Neural cell (in vitro differentiated cells): Measurements from ENCODE around the gene C10orf62. TPM values are rescaled to one million over a fixed set of nuclear protein-coding genes. Genes with fewer than 3 reads are reported as not detected.

Experiments used
- H2AFZ ChIP-seq: fragments of 200-600, 300-800 bp; sonication (generic), shearing (Covaris generic); 2 replicates; pipeline ENCODE4 v1.6.0; 2014; ENCODE audit warnings: low read depth, mild to moderate bottlenecking, antibody characterized with exemption, low read length, moderate library complexity
- H3F3A ChIP-seq: fragments of 200-600 bp; shearing (Covaris generic); 2 replicates; pipeline ENCODE4 v1.6.1; 2016; ENCODE audit warnings: mild to moderate bottlenecking, moderate library complexity, mixed read lengths, antibody characterized with exemption, low read length; ENCODE audit not compliant: insufficient read depth, poor library complexity, severe bottlenecking
- H3K27ac ChIP-seq: fragments of 200-600, 300-800 bp; sonication (generic), shearing (Covaris generic); 2 replicates; pipeline ENCODE4 v1.5.1; 2014; ENCODE audit warnings: mild to moderate bottlenecking, low read length, moderate library complexity
- H3K27me3 ChIP-seq: fragments of 300-800, 200-600 bp; sonication (generic), shearing (Covaris generic); 2 replicates; pipeline ENCODE4 v1.6.0; 2014; ENCODE audit warnings: mild to moderate bottlenecking, low read depth, low read length, moderate library complexity; ENCODE audit not compliant: insufficient read depth
- H3K36me3 ChIP-seq: fragments of 300-800, 200-600 bp; sonication (generic), shearing (Covaris generic); 2 replicates; pipeline ENCODE4 v1.5.1; 2014; ENCODE audit warnings: mild to moderate bottlenecking, antibody characterized with exemption, low read length, moderate library complexity; ENCODE audit not compliant: insufficient read depth
- H3K4me2 ChIP-seq: fragments of 300-800, 200-600 bp; sonication (generic), shearing (Covaris generic); 2 replicates; pipeline ENCODE4 v1.6.0; 2014; ENCODE audit warnings: mild to moderate bottlenecking, low read length
- H3K4me3 ChIP-seq: fragments of 300-800, 200-600 bp; sonication (generic), shearing (Covaris generic); 2 replicates; pipeline ENCODE4 v1.5.1; 2014; ENCODE audit warnings: mild to moderate bottlenecking, low read length, moderate library complexity
- H3K79me2 ChIP-seq: fragments of 200-600 bp; shearing (Covaris generic); replicated peaks from 2 replicates; pipeline ENCODE4 v1.6.0; 2014; ENCODE audit warnings: mild to moderate bottlenecking, low read length, moderate library complexity; ENCODE audit not compliant: insufficient read depth
- H3K9ac ChIP-seq: fragments of 300-800, 200-600 bp; sonication (generic), shearing (Covaris generic); 2 replicates; pipeline ENCODE4 v1.6.1; 2016; ENCODE audit warnings: mild to moderate bottlenecking, low read length, mixed read lengths
- H3K9me2 ChIP-seq: fragments of 200-600 bp; shearing (Covaris generic); 2 replicates; pipeline ENCODE4 v1.6.1; 2016; ENCODE audit warnings: mild to moderate bottlenecking, low read length, mixed read lengths; ENCODE audit not compliant: insufficient read depth
- H3K9me3 ChIP-seq: fragments of 200-600, 300-800 bp; sonication (generic), shearing (Covaris generic); 2 replicates; pipeline ENCODE4 v1.6.1; 2016; ENCODE audit warnings: mild to moderate bottlenecking, mixed run types, low read length, moderate library complexity, mixed read lengths
- H4K20me1 ChIP-seq: fragments of 200-600 bp; shearing (Covaris generic); 2 replicates; pipeline ENCODE4 v1.6.1; 2016; ENCODE audit warnings: mild to moderate bottlenecking, mixed run types; ENCODE audit not compliant: insufficient read depth
- EP300 ChIP-seq: fragments of 450-650 bp; conservative IDR thresholded peaks from 2 replicates; pipeline ENCODE4 v1.6.1; 2014; ENCODE audit warnings: antibody characterized with exemption, mild to moderate bottlenecking, moderate library complexity; ENCODE audit not compliant: poor library complexity, severe bottlenecking
- EZH2 ChIP-seq: fragments of 200-600, 300-800 bp; shearing (Covaris generic), sonication (generic); IDR thresholded peaks from 2 replicates; pipeline ENCODE4 v1.6.1; 2014; ENCODE audit warnings: antibody characterized with exemption, low read length, borderline replicate concordance, mild to moderate bottlenecking; ENCODE audit not compliant: insufficient read depth, poor library complexity, severe bottlenecking
- MXI1 ChIP-seq: fragments of 450-650 bp; conservative IDR thresholded peaks from 2 replicates; pipeline ENCODE4 v1.6.1; 2014; ENCODE audit warnings: antibody characterized with exemption, mild to moderate bottlenecking; ENCODE audit not compliant: poor library complexity, severe bottlenecking
- POLR2AphosphoS5 ChIP-seq: IDR thresholded peaks from 2 replicates; pipeline ENCODE4 v1.6.1; 2012
- RAD21 ChIP-seq: fragments of 450-650 bp; conservative IDR thresholded peaks from 2 replicates; pipeline ENCODE4 v1.6.1; 2014; ENCODE audit warnings: antibody characterized with exemption, mild to moderate bottlenecking, moderate library complexity
- REST ChIP-seq: IDR thresholded peaks from 2 replicates; pipeline ENCODE4 v1.6.1; 2012; ENCODE audit warnings: borderline replicate concordance
- SMC3 ChIP-seq: fragments of 450-650 bp; conservative IDR thresholded peaks from 2 replicates; pipeline ENCODE4 v1.6.1; 2014; ENCODE audit warnings: antibody characterized with exemption, mild to moderate bottlenecking, moderate library complexity; ENCODE audit not compliant: poor library complexity
- TAF1 ChIP-seq: IDR thresholded peaks from 2 replicates; pipeline ENCODE4 v1.6.1; 2012; ENCODE audit warnings: low read depth
- polyA plus RNA-seq: library from polyadenylated mRNA; depleted of rRNA; stranded (reverse); fragments of >200 nt; gene quantifications from 2 replicates; pipeline ENCODE4 v1.2.3, GENCODE V29; 2014
- TF ChIP-seq, protein P1 (sequence below): fragments of 450-650 bp; IDR thresholded peaks from 2 replicates; pipeline ENCODE4 v1.5.1; 2014; ENCODE audit warnings: antibody characterized with exemption, mild to moderate bottlenecking, moderate library complexity; ENCODE audit not compliant: poor library complexity, severe bottlenecking

C10orf62 gene
- polyA plus RNA-seq, 1 donor from 2014 or later = not detected

GRCh38 chr10:97566336-97566996, 23.1 kb upstream of the C10orf62 start:
- no peak overlapping the region for H3K9ac ChIP-seq
- no peak overlapping the region for H3K4me3 ChIP-seq
- H3K27me3 ChIP-seq = no peaks in the 10 kb centered on the region
- H3K9me2 ChIP-seq = no peaks in the 10 kb centered on the region
- no peaks in the 10 kb centered on the region for H3K79me2 ChIP-seq
- no peak overlapping the region for H2AFZ ChIP-seq
- no peaks in the 10 kb centered on the region for H3F3A ChIP-seq
- no peak overlapping the region for H3K4me2 ChIP-seq
- H3K27ac ChIP-seq = no peak overlapping the region
- TF ChIP-seq POLR2AphosphoS5 (no peak), EP300 (no peak), RAD21 (no peak), MXI1 (no peak), REST (no peak), TAF1 (no peak), SMC3 (no peak), EZH2 (no peak)
- TF ChIP-seq, protein P1, sequence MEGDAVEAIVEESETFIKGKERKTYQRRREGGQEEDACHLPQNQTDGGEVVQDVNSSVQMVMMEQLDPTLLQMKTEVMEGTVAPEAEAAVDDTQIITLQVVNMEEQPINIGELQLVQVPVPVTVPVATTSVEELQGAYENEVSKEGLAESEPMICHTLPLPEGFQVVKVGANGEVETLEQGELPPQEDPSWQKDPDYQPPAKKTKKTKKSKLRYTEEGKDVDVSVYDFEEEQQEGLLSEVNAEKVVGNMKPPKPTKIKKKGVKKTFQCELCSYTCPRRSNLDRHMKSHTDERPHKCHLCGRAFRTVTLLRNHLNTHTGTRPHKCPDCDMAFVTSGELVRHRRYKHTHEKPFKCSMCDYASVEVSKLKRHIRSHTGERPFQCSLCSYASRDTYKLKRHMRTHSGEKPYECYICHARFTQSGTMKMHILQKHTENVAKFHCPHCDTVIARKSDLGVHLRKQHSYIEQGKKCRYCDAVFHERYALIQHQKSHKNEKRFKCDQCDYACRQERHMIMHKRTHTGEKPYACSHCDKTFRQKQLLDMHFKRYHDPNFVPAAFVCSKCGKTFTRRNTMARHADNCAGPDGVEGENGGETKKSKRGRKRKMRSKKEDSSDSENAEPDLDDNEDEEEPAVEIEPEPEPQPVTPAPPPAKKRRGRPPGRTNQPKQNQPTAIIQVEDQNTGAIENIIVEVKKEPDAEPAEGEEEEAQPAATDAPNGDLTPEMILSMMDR = no peak
- no peaks in the 10 kb centered on the region for H3K9me3 ChIP-seq
- no peaks in the 10 kb centered on the region for H4K20me1 ChIP-seq
- H3K36me3 ChIP-seq = no peaks in the 10 kb centered on the region

GRCh38 chr10:97567891-97568290, 21.6 kb upstream of the C10orf62 start:
- Histone ChIP-seq H3K4me3 (no peak overlapping the region), H3K9me3 (no peaks in the 10 kb centered on the region), H3F3A (no peaks in the 10 kb centered on the region), H3K27me3 (no peaks in the 10 kb centered on the region), H3K36me3 (no peaks in the 10 kb centered on the region), H3K79me2 (no peaks in the 10 kb centered on the region), H3K9me2 (no peaks in the 10 kb centered on the region), H3K9ac (no peak overlapping the region), H3K4me2 (no peak overlapping the region), H2AFZ (no peak overlapping the region), H4K20me1 (no peaks in the 10 kb centered on the region), H3K27ac (no peak overlapping the region)
- TF ChIP-seq REST (no peak), RAD21 (no peak), POLR2AphosphoS5 (no peak)
